Hepatocyte (in vitro differentiated cells): ENCODE measurements around the gene CPT1A. TPM values are rescaled to one million over a fixed set of nuclear protein-coding genes. Genes with fewer than 3 reads are reported as not detected.

ENCODE experiments used
- DNase-seq: peaks from one replicate; pipeline ENCODE4 v3.0.0-alpha.2; 2016; ENCODE audit warnings: low spot score
- H2AFZ ChIP-seq: fragments of 200-600 bp; sonication (generic); 2 replicates; pipeline ENCODE4 v1.6.0; 2016; ENCODE audit warnings: antibody characterized with exemption, mild to moderate bottlenecking
- H3K27ac ChIP-seq: fragments of 200-600 bp; sonication (generic); 2 replicates; pipeline ENCODE4 v1.5.1; 2016; ENCODE audit warnings: mild to moderate bottlenecking
- H3K27me3 ChIP-seq: fragments of 200-600 bp; sonication (generic); 2 replicates; pipeline ENCODE4 v1.6.1; 2016
- H3K36me3 ChIP-seq: fragments of 200-600 bp; sonication (generic); replicated peaks from 2 replicates; pipeline ENCODE4 v1.5.1; 2016; ENCODE audit warnings: low read depth; ENCODE audit not compliant: insufficient read depth
- H3K4me1 ChIP-seq: fragments of 200-600 bp; sonication (generic); 2 replicates; pipeline ENCODE4 v1.5.1; 2016; ENCODE audit warnings: mild to moderate bottlenecking, moderate library complexity; ENCODE audit not compliant: insufficient read depth
- H3K4me2 ChIP-seq: fragments of 200-600 bp; sonication (generic); 2 replicates; pipeline ENCODE4 v1.6.0; 2016
- H3K4me3 ChIP-seq: fragments of 200-600 bp; sonication (generic); 2 replicates; pipeline ENCODE4 v1.5.1; 2016; ENCODE audit warnings: mild to moderate bottlenecking
- H3K79me2 ChIP-seq: fragments of 200-600 bp; sonication (generic); 2 replicates; pipeline ENCODE4 v1.6.0; 2017; ENCODE audit warnings: mild to moderate bottlenecking
- H3K9me2 ChIP-seq: fragments of 200-600 bp; sonication (generic); replicated peaks from 2 replicates; pipeline ENCODE4 v1.6.0; 2017; ENCODE audit warnings: mild to moderate bottlenecking; ENCODE audit not compliant: insufficient read depth
- H3K9me3 ChIP-seq: fragments of 200-600 bp; sonication (generic); 2 replicates; pipeline ENCODE4 v1.5.1; 2016; ENCODE audit warnings: low read depth, mild to moderate bottlenecking
- H4K20me1 ChIP-seq: fragments of 200-600 bp; sonication (generic); 2 replicates; pipeline ENCODE4 v1.6.0; 2016; ENCODE audit warnings: mild to moderate bottlenecking; ENCODE audit not compliant: insufficient read depth, poor library complexity, severe bottlenecking
- CTCF ChIP-seq: fragments of 200-600 bp; sonication (generic); IDR thresholded peaks from 2 replicates; pipeline ENCODE4 v1.5.1; 2016; ENCODE audit warnings: antibody characterized with exemption, mild to moderate bottlenecking; ENCODE audit not compliant: poor library complexity
- EZH2 ChIP-seq: fragments of 200-600 bp; sonication (generic); IDR thresholded peaks from 2 replicates; pipeline ENCODE4 v1.6.1; 2016; ENCODE audit warnings: antibody characterized with exemption, mild to moderate bottlenecking, borderline replicate concordance
- EZH2phosphoT487 ChIP-seq: fragments of 200-600 bp; sonication (generic); IDR thresholded peaks from one replicate; pipeline ENCODE4 v1.6.1; 2018; ENCODE audit warnings: antibody characterized with exemption, mild to moderate bottlenecking, low read depth, moderate library complexity; ENCODE audit not compliant: unreplicated experiment, severe bottlenecking
- WGBS: methylation state at CpG from one replicate; pipeline ENCODE4 v1.1.6; 2016; ENCODE audit warnings: low lambda C conversion rate; ENCODE audit errors: missing lambda C conversion rate; 5-methylcytosine and 5-hydroxymethylcytosine counted together
- polyA plus RNA-seq: library from polyadenylated mRNA; unstranded; fragments of >200 nt; fragmentation: Nextera tagmentation; extraction: Ambion mirVana; gene quantifications from 2 replicates; pipeline ENCODE4 v1.2.1, GENCODE V29; 2016
- total RNA-seq: library from RNA; depleted of rRNA; stranded (reverse); fragments of >200 nt; gene quantifications from 2 replicates; pipeline ENCODE4 v1.2.3, GENCODE V29; 2014

The CPT1A gene
- total and polyA plus RNA-seq, 2 experiments from 2014 or later: 8.3 to 24.8 TPM

DNA sequence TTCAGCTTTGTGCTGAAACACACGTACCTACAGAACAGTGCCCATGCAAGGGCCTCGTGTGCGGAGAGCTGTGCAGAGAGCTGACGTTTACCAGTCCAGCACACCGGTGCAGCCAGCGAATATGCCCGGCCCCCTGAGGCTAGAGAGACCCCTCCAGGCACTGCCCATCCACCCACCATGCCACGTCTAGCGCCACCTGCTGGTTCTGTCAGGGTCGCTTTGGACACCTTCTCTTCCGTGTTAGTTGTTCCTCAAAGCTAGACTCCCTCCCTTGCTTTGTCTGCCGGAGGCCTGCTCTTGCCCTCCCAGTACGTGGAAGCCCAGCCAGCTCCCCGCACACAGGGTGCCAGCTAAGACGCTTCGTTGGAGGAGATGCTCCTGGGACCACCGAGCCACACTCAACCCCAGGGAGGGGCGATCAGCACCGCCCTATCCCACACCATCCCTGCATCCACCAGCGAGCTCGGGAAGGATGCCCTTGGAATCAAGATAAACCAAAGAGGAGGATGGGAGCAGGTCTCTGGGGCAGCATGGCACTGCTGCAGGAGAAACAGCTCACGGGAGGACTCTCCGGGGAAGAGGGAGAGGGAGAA, 43.4 kb downstream of the CPT1A start:
- no peaks in the 10 kb centered on the region for H3K4me1 ChIP-seq
- H3K27ac ChIP-seq: no peak overlapping the region
- H3K9me3 ChIP-seq: no peaks in the 10 kb centered on the region
- 62% methylated on average over 19 of the region's 23 CpGs for WGBS
- H3K27me3 ChIP-seq: no peaks in the 10 kb centered on the region
- H4K20me1 ChIP-seq: no peaks in the 10 kb centered on the region
- H3K4me2 ChIP-seq: no peak overlapping the region
- H2AFZ ChIP-seq: no peak overlapping the region
- DNase-seq: no peak
- no peaks in the 10 kb centered on the region for H3K79me2 ChIP-seq
- peak; percentile 46 for TF ChIP-seq CTCF
- TF ChIP-seq EZH2: no peak
- H3K36me3 ChIP-seq: no peaks in the 10 kb centered on the region
- H3K4me3 ChIP-seq: no peak overlapping the region
- no peaks in the 10 kb centered on the region for H3K9me2 ChIP-seq

DNA sequence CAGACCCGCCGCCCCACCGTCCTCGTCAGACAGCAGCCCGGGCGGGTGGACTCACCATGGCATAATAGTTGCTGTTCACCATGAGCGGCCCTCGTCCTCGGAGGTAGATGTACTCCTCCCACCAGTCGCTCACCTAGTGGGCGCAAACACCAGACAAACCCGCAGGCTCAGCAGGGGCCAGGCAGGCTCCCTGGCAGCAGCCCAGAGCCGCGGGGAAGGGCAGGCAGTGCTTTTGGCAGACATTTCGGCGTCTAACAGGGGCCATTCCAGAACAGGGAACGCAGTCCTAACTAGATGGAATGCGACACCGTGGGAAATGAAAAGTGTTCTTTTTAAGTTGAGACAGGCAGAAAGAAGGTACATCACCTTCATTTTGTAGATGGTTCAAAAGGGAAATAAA, 44.9 kb downstream of the CPT1A start:
- H3K4me2 ChIP-seq: no peak overlapping the region
- H3K4me3 ChIP-seq: no peak overlapping the region
- no peak overlapping the region for H3K27ac ChIP-seq
- H3K9me3 ChIP-seq: no peaks in the 10 kb centered on the region
- H3K4me1 ChIP-seq: no peaks in the 10 kb centered on the region
- no peaks in the 10 kb centered on the region for H4K20me1 ChIP-seq
- no peaks in the 10 kb centered on the region for H3K79me2 ChIP-seq
- no peaks in the 10 kb centered on the region for H3K36me3 ChIP-seq
- DNase-seq: no peak
- H3K9me2 ChIP-seq: no peaks in the 10 kb centered on the region
- TF ChIP-seq CTCF (no peak), EZH2phosphoT487 (no peak), EZH2 (no peak)
- 87% methylated on average over 19 of the region's 19 CpGs for WGBS
- H3K27me3 ChIP-seq: no peaks in the 10 kb centered on the region
- no peak overlapping the region for H2AFZ ChIP-seq

DNA sequence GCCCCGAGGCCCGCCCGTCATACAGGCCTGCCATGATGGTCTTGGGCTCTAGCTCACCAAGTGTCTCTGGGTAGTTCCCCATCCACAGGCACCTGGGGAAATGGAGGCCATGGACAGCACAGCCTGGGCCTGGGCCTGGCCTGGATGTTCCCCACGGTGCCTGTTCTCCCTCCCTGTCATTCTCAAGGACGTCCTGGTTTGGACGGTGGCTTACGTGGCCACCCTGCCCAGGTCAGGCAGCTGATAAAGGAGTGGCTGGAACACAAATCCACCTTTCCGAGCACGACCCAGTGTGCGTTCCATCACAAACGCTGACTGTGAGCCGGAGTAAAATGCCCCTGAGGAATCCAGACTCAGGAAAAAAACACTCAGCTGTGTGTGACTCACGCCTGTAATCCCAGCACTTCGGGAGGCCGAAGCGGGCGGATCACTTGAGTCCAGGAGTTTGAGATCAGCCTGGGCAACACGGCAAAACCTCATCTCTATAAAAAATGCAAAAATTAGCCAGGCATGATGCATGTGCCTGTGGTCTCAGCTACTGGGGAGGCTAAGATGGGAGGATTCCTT, 49.2 kb downstream of the CPT1A start:
- H3K4me2 ChIP-seq: no peak overlapping the region
- no peak overlapping the region for H3K27ac ChIP-seq
- H3K79me2 ChIP-seq: no peaks in the 10 kb centered on the region
- no peaks in the 10 kb centered on the region for H4K20me1 ChIP-seq
- H3K4me3 ChIP-seq: no peak overlapping the region
- 73% methylated on average over 18 of the region's 18 CpGs for WGBS
- TF ChIP-seq EZH2phosphoT487 (no peak), EZH2 (no peak), CTCF (no peak)
- H3K4me1 ChIP-seq: no peaks in the 10 kb centered on the region
- H3K27me3 ChIP-seq: no peaks in the 10 kb centered on the region
- no peaks in the 10 kb centered on the region for H3K36me3 ChIP-seq
- DNase-seq: peak; percentile 34
- H3K9me3 ChIP-seq: no peaks in the 10 kb centered on the region
- no peaks in the 10 kb centered on the region for H3K9me2 ChIP-seq
- no peak overlapping the region for H2AFZ ChIP-seq
